ENCODE measurements around the gene BTF3L4.
A peak's percentile ranks its signal among the peaks of the same experiment; 100 is the strongest.

- TF ChIP-seq CTCF (conservative IDR thresholded peaks at IDR 0.05) (no peak), ZFX (IDR thresholded peaks at IDR 0.05) (peak; percentile 64; the same call in 1 of the 2 replicates)
Measured at GRCh38 chr1:52055066-52055865, 829 bp upstream of the BTF3L4 start, which contains the start of gene TXNDC12.
